Choroid plexus epithelial cell (primary cell): Measurements from ENCODE around the gene BMP4.

ENCODE experiments used
- DNase-seq: peaks from one replicate; pipeline ENCODE4 v3.0.0-alpha.2; 2010; ENCODE audit warnings: low read depth
- H3K4me3 ChIP-seq: 2 replicates; pipeline ENCODE4 v1.5.1; 2011; ENCODE audit warnings: low read depth, mild to moderate bottlenecking, control low read depth, low read length, moderate library complexity
- TF ChIP-seq, protein P1 (sequence below): conservative IDR thresholded peaks from 2 replicates; pipeline ENCODE4 v1.5.1; 2011; ENCODE audit warnings: low read depth, mild to moderate bottlenecking, control low read depth, inconsistent platforms, low read length, moderate library complexity

The BMP4 gene

DNA sequence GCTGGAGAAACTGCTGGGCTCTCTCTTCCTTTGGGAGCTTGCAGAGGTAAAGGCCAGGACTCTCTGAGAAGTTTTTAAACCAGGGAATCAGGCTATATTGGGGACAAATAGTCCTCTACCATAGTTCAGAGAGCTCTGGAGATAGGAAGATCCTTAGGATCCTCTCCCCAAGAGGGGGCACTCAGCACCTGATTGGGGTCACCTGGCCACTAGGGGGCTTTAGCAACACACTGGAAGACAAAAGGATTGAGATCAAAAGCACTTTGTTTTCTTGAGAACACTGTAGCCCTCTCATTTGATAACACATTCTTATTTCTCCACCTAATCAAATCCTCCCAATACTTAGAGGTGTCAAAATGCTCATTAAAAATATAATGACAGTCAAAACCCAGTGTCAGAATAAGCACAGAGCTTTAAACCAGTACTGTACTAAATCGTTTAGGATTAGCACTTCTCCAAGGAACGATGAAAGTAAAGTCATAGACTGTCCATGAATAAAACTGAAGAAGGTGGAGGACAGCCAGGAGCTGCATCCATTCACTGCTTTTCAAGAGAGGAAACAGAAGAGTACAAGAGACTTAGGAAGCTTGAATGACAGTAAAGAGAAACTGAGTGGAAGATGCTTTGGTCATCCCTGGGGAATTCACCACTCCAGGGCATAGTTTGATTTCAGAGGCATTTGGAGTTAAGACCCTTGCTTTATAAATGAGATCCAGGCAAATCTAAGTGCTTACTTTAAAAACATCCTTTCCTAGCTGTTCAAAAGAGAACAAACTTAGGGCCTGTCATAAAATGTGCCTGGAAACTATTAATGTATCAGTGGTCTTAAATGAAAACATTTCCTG is 26.5 kb downstream of the BMP4 start:
- H3K4me3 ChIP-seq, result no peak overlapping the region
- TF ChIP-seq, protein P1, sequence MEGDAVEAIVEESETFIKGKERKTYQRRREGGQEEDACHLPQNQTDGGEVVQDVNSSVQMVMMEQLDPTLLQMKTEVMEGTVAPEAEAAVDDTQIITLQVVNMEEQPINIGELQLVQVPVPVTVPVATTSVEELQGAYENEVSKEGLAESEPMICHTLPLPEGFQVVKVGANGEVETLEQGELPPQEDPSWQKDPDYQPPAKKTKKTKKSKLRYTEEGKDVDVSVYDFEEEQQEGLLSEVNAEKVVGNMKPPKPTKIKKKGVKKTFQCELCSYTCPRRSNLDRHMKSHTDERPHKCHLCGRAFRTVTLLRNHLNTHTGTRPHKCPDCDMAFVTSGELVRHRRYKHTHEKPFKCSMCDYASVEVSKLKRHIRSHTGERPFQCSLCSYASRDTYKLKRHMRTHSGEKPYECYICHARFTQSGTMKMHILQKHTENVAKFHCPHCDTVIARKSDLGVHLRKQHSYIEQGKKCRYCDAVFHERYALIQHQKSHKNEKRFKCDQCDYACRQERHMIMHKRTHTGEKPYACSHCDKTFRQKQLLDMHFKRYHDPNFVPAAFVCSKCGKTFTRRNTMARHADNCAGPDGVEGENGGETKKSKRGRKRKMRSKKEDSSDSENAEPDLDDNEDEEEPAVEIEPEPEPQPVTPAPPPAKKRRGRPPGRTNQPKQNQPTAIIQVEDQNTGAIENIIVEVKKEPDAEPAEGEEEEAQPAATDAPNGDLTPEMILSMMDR, result peak; percentile 48
- no peak for DNase-seq

DNA sequence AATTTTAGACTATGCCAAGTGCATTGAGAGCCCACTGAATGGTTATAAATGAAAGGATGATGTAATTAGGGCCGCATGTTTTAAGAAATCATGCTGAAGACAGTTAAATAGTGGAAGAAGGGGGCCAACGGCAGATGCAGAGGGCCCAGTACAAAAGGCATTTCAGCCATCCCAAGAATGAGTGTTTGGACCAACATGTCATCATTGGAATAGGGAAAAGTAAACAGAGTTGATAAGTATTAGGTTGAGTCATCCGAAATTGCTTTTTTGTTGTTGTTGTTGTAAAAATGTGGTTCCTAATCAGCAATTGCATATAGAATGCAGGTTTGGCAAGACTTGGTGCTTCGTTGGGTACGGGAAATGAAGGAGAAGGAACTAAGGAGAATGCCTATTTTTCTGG is 29.5 kb downstream of the BMP4 start:
- no peak for DNase-seq
- no peak overlapping the region for H3K4me3 ChIP-seq
- TF ChIP-seq, protein P1, result no peak

DNA sequence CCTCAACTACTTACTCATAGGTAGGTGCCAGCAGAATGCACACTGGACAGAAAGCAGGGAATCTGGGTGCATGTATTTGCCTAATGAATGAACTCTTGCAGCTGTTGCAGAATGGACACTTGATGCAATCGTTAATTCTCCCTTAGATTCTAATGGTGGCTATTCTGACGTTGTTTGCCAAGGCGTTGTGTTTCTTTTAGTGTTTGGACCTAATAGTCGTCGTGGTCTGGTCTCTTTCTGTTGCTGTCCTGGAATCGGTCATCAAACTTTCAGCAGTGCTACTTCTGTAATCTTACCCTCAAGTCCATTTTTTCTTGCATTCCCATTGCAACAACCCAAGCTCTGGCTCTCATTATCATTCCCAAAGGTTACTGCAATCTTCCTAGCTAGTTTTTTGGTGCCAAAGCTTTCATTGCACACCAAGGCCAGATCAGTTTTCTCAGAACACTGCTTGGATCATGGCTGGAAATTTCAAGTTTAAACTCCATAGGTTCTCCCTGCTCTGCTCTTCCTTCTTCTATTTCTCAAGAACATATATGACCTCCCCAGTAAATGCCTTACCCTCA is 31.3 kb downstream of the BMP4 start:
- no peak overlapping the region for H3K4me3 ChIP-seq
- no peak for DNase-seq
- TF ChIP-seq, protein P1, result no peak

DNA sequence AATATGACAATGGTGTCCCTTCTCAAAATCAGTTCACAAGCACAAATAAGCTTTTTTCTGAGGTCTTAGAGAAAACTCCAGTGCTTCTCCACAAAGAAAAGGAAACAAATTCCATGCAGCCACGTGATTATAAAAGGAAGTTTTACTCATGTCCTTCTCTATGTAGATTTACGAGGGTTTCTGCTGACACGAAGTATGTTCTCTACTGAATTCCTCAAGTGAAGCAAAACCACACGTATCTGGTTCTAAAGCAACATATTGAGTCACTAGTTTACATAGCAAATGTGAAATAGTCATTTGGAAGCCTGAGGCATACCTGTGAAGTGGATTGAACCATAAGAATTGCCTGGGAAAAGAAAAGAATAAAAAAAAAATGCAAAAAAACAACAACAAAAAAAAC is 31.9 kb downstream of the BMP4 start:
- no peak overlapping the region for H3K4me3 ChIP-seq
- TF ChIP-seq, protein P1, result no peak
- peak; percentile 67 for DNase-seq

DNA sequence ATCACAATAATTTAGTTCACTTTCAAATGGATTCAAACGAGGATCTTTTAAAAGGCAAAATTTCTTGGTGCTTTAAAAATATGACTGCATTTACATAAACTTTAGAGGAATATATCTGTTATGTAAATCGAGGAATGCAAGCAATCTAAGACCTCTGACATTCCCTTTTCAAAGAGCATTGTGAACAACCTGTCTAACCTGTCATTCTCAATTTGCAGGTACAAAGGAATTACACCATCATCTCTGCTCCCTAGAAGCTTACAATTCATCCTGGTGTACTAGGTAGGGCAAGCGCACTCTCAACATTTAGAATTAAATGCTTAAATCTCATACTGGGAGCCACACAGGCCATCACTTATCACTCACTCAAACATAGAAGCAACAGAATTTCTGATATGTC is 35.6 kb downstream of the BMP4 start:
- TF ChIP-seq, protein P1, result no peak
- no peak for DNase-seq
- no peak overlapping the region for H3K4me3 ChIP-seq

DNA sequence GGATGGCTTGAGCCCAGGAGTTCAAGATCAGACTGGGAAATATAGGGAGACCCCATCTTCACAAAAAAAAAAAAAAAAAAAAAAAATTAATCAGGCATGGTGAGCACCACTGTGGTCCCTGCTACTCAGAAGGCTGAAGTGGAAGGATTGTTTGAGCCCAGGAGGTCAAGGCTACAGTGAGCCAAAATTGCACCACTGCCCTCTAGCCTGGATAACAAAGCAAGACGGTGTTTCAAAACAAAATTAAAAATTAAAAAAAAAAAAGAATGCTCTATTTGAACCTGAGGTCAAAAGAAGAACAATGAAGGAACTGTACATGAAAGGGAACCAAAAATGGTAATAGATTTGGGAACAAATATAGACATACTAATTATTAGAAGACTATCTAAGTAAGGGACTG is 40.4 kb downstream of the BMP4 start:
- H3K4me3 ChIP-seq, result no peak overlapping the region
- DNase-seq, result no peak
- TF ChIP-seq, protein P1, result no peak

DNA sequence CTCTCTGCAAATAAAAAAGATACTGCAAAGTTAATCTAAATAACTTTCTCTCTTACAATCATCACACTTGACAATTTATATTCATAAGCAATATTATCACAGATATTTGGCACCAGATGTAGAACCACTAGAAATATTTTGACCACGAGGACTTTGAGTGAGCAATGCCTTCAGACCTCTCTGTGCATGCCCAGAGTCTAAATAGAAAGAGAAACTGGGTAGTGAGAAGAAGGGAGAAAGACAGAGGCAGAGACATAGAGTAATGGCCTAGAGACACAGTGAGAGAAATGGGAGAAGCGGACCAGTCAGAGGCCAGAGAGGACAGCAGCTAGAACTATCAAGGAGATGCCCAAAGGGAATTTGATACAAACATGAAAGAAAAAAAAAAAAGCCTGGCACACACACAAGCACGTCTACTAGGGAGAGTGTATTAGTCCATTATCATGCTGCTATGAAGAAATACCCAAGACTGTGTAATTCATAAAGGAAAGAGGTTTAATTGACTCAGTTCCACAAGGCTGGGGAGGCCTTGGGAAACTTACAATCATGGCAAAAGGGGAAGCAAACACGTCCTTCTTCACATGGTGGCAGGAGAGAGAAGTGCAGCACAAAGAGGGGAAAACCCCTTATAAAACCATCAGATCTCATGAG is 41.1 kb downstream of the BMP4 start:
- TF ChIP-seq, protein P1, result no peak
- no peak for DNase-seq
- no peak overlapping the region for H3K4me3 ChIP-seq
